Loucy (cell line): ENCODE data around the gene CYP4F3.
"Not testable (repeated sequence)": the region's sequence is repeated elsewhere in the genome, so short reads cannot be mapped to it uniquely, and the experiment has no call there.

Experiments used
- H2AFZ ChIP-seq: fragments of 200-600 bp; sonication (generic); 2 replicates; pipeline ENCODE4 v1.6.0; 2016; ENCODE audit warnings: antibody characterized with exemption, mild to moderate bottlenecking, low read length, moderate library complexity
- H3F3A ChIP-seq: fragments of 200-600 bp; 2 replicates; pipeline ENCODE4 v1.6.0; 2016; ENCODE audit warnings: antibody characterized with exemption, low read depth, mild to moderate bottlenecking
- H3K27me3 ChIP-seq: fragments of 200-600 bp; sonication (generic); 2 replicates; pipeline ENCODE4 v1.6.1; 2014; ENCODE audit warnings: low read length, mild to moderate bottlenecking; ENCODE audit not compliant: insufficient read depth, poor library complexity, severe bottlenecking
- H3K36me3 ChIP-seq: fragments of 200-600 bp; sonication (generic); 2 replicates; pipeline ENCODE4 v1.6.1; 2016; ENCODE audit warnings: low read length; ENCODE audit not compliant: insufficient read depth
- H3K4me1 ChIP-seq: fragments of 200-600 bp; sonication (generic); 2 replicates; pipeline ENCODE4 v1.5.1; 2014; ENCODE audit warnings: low read length, mild to moderate bottlenecking; ENCODE audit not compliant: insufficient read depth, poor library complexity, severe bottlenecking
- H3K4me2 ChIP-seq: fragments of 200-600 bp; sonication (generic); 2 replicates; pipeline ENCODE4 v1.6.0; 2014; ENCODE audit warnings: antibody characterized with exemption, low read length, low read depth, mild to moderate bottlenecking; ENCODE audit not compliant: poor library complexity, severe bottlenecking
- H3K4me3 ChIP-seq: fragments of 200-600 bp; sonication (generic); 2 replicates; pipeline ENCODE4 v1.5.1; 2014; ENCODE audit warnings: low read length, mild to moderate bottlenecking, mixed read lengths; ENCODE audit not compliant: poor library complexity, severe bottlenecking
- H3K79me2 ChIP-seq: fragments of 200-600 bp; sonication (generic); 2 replicates; pipeline ENCODE4 v1.6.1; 2014; ENCODE audit warnings: low read length; ENCODE audit not compliant: insufficient read depth
- H3K9ac ChIP-seq: fragments of 200-600 bp; sonication (generic); 2 replicates; pipeline ENCODE4 v1.6.0; 2014; ENCODE audit warnings: mild to moderate bottlenecking, low read depth, low read length, moderate library complexity; ENCODE audit not compliant: poor library complexity, severe bottlenecking
- H3K9me2 ChIP-seq: fragments of 200-600 bp; sonication (generic); replicated peaks from 2 replicates; pipeline ENCODE4 v1.6.1; 2016; ENCODE audit warnings: low read depth, low read length, mixed read lengths
- H3K9me3 ChIP-seq: fragments of 200-600 bp; sonication (generic); 2 replicates; pipeline ENCODE4 v1.6.1; 2014; ENCODE audit warnings: mild to moderate bottlenecking, antibody characterized with exemption, low read length, low read depth; ENCODE audit not compliant: insufficient read depth
- H4K20me1 ChIP-seq: fragments of 200-600 bp; sonication (generic); 2 replicates; pipeline ENCODE4 v1.6.0; 2014; ENCODE audit warnings: antibody characterized with exemption, low read length, mild to moderate bottlenecking; ENCODE audit not compliant: insufficient read depth, poor library complexity, severe bottlenecking
- CTCF ChIP-seq: fragments of 200-600 bp; sonication (generic); conservative IDR thresholded peaks from 2 replicates; pipeline ENCODE4 v1.5.1; 2014; ENCODE audit warnings: mild to moderate bottlenecking, antibody characterized with exemption, low read length
- EZH2phosphoT487 ChIP-seq: fragments of 200-600 bp; IDR thresholded peaks from 2 replicates; pipeline ENCODE4 v1.6.1; 2018; ENCODE audit warnings: antibody characterized with exemption, mild to moderate bottlenecking, moderate library complexity, borderline replicate concordance

The CYP4F3 gene

GRCh38 chr19:15640294-15640903, at the start of gene CYP4F3:
Gene CYP4F3 (plus strand): TSS chr19:15640897. CDS start chr19:15641416, 519 bp downstream.
- H3K4me1 ChIP-seq: no peaks in the 10 kb centered on the region
- no peak within 1 kb of the TSS for H3K4me3 ChIP-seq
- TF ChIP-seq EZH2phosphoT487 (no peak), CTCF (no peak)
- H3F3A ChIP-seq: no peaks in the 10 kb centered on the region
- H3K79me2 ChIP-seq: no peaks in the 10 kb centered on the region
- H3K9me3 ChIP-seq: no peaks in the 10 kb centered on the region
- H3K27me3 ChIP-seq: no peaks in the 10 kb centered on the region
- no peak within 1 kb of the TSS for H2AFZ ChIP-seq
- H4K20me1 ChIP-seq: no peaks in the 10 kb centered on the region
- H3K36me3 ChIP-seq: no peaks in the 10 kb centered on the region
- H3K9ac ChIP-seq: no peak within 1 kb of the TSS
- no peaks in the 10 kb centered on the region for H3K9me2 ChIP-seq
- no peak within 1 kb of the TSS for H3K4me2 ChIP-seq

DNA sequence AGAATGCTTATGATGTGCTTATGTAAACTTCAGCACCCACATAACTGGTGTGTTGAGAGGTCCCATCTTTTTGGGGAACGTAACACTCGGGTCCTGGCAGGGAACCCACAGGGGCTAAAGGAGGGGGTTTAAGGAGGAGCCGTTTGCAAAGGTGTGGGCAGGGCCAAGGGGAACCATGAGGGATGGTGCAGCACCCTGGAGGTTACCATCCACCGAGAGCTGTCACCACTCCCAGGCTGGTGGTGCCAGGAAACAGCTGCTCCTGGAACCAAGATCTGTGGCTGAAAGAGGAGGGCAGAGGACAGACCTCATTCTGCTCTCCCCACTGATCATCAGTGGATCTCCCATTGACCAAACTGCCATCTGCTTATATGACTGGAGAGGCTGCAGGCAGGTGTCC, 48.9 kb upstream of the CYP4F3 start:
- Histone ChIP-seq H3F3A (no peaks in the 10 kb centered on the region), H2AFZ (no peak overlapping the region), H3K79me2 (no peaks in the 10 kb centered on the region), H3K27me3 (no peaks in the 10 kb centered on the region), H3K9ac (no peak overlapping the region), H4K20me1 (no peaks in the 10 kb centered on the region), H3K9me3 (no peaks in the 10 kb centered on the region), H3K4me3 (no peak overlapping the region), H3K9me2 (no peaks in the 10 kb centered on the region), H3K4me1 (no peaks in the 10 kb centered on the region), H3K4me2 (no peak overlapping the region), H3K36me3 (no peaks in the 10 kb centered on the region)
- TF ChIP-seq EZH2phosphoT487 (no peak), CTCF (no peak)

DNA sequence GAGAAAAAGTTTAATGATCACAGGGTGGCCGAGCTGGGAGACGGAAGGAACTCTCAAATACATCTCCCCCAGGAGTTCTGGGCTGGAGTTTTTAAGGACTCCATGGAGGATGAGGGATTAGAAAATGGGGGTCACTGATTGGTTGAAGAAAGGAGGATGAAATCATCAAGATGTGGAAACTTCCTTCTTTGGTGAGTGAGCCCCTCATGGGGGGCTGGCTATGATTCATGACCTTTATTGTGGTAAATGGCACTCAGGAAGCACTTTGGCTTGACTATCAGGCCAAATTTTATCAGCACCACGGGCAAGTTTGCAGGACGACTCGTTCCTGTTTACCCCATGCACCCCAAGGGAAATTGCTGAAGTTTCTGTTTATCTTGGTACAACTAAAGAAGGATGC, 48.2 kb upstream of the CYP4F3 start:
- H4K20me1 ChIP-seq, H2AFZ ChIP-seq, H3K9ac ChIP-seq, H3K79me2 ChIP-seq, H3K27me3 ChIP-seq, H3K4me1 ChIP-seq, H3K9me3 ChIP-seq, H3F3A ChIP-seq, H3K4me3 ChIP-seq, H3K36me3 ChIP-seq, H3K4me2 ChIP-seq, H3K9me2 ChIP-seq: not testable (repeated sequence)

GRCh38 chr19:15593766-15594165, 46.9 kb upstream of the CYP4F3 start:
- not testable (repeated sequence) for H4K20me1 ChIP-seq, H3K9me2 ChIP-seq, H3K4me2 ChIP-seq, H3K4me3 ChIP-seq, H3K9ac ChIP-seq, H3K79me2 ChIP-seq, H3K9me3 ChIP-seq, H2AFZ ChIP-seq, H3K27me3 ChIP-seq, H3F3A ChIP-seq, H3K36me3 ChIP-seq, H3K4me1 ChIP-seq
